ENCODE data around the gene RGL2.

DNA sequence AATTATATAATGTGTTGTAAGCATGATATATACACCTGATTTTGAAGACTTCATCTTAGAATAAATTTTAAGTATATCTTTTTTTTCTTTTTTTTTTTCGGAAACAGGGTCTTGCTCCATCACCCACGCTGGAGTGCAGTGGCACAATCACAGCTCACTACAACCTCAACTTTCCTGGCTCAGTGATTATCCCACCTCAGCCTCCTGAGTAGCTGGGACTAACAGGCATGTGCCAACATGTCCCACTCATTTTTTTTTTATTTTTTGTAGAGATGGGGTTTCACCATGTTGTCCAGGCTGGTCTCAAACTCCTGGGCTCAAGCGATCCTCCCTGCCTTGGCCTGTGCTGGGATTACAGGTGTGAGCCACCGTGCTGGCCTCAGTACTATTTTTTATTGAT is 44.2 kb downstream of the RGL2 start:
- TF ChIP-seq CTCF (IDR thresholded peaks at IDR 0.05; ENCODE audit: low read length) (no peak), EZH2 (IDR thresholded peaks at IDR 0.05; ENCODE audit: borderline replicate concordance, low read length) (no peak)

Measured in OCI-LY1 (cell line).